Chondrocyte (in vitro differentiated cells): ENCODE measurements around the gene ZNF597. TPM values are rescaled to one million over a fixed set of nuclear protein-coding genes. Genes with fewer than 3 reads are reported as not detected.

Experiments used
- DNase-seq: peaks from one replicate; pipeline ENCODE4 v3.0.0; 2021; ENCODE audit warnings: mixed read lengths, low spot score
- H3K27ac Mint-ChIP-seq: one replicate; pipeline ENCODE4 v1.8.0; 2021; ENCODE audit warnings: mild to moderate bottlenecking, moderate library complexity, mixed read lengths; ENCODE audit not compliant: unreplicated experiment
- H3K27me3 Mint-ChIP-seq: 2 replicates; pipeline ENCODE4 v1.8.0; 2021; ENCODE audit warnings: low read depth, mixed read lengths
- H3K36me3 Mint-ChIP-seq: 2 replicates; pipeline ENCODE4 v1.8.0; 2021; ENCODE audit warnings: low read depth, mixed read lengths
- H3K4me1 Mint-ChIP-seq: 2 replicates; pipeline ENCODE4 v1.8.0; 2021; ENCODE audit warnings: low read depth, mild to moderate bottlenecking, mixed read lengths
- H3K4me3 Mint-ChIP-seq: one replicate; pipeline ENCODE4 v1.8.0; 2021; ENCODE audit warnings: mild to moderate bottlenecking, moderate library complexity, mixed read lengths; ENCODE audit not compliant: unreplicated experiment
- H3K9me3 Mint-ChIP-seq: 2 replicates; pipeline ENCODE4 v1.8.0; 2021; ENCODE audit warnings: low read depth, mixed read lengths
- CTCF ChIP-seq: fragments of 200-600 bp; sonication (generic); IDR thresholded peaks from 2 replicates; pipeline ENCODE4 v1.5.0; 2021; ENCODE audit warnings: antibody characterized with exemption, mild to moderate bottlenecking, moderate library complexity
- total RNA-seq: library from RNA; stranded (reverse); gene quantifications from 3 replicates; pipeline ENCODE4 v1.2.1, GENCODE V29; 2021

Gene ZNF597
- total RNA-seq, 1 donor from 2014 or later, result 2.5 TPM

- Mint-ChIP-seq H3K4me1 (no peaks in the 10 kb centered on the region), H3K4me3 (no peak overlapping the region), H3K36me3 (peaks cover 72% of the 10 kb centered on the region), H3K9me3 (peaks cover 63% of the 10 kb centered on the region), H3K27me3 (no peaks in the 10 kb centered on the region), H3K27ac (no peak overlapping the region)
- no peak for DNase-seq
- TF ChIP-seq CTCF, result no peak
Measured at GRCh38 chr16:3408561-3409197, 34.6 kb downstream of the ZNF597 start.

- peak overlapping the region; percentile 83 for H3K4me3 Mint-ChIP-seq
Measured at GRCh38 chr16:3401719-3402397, 41.4 kb downstream of the ZNF597 start.

GRCh38 chr16:3400779-3401688 is 42.3 kb downstream of the ZNF597 start, which contains the start of the genes ZNF174 and ZSCAN32:
Gene ZNF174 (plus strand): TSS chr16:3401215. CDS start chr16:3402005, 790 bp downstream.
Gene ZSCAN32 (minus strand): TSS chr16:3401004. CDS start chr16:3397557, 3,447 bp downstream.
- Mint-ChIP-seq H3K27me3 (no peaks in the 10 kb centered on the region), H3K9me3 (peaks cover 39% of the 10 kb centered on the region), H3K4me1 (peaks cover 15% of the 10 kb centered on the region), H3K27ac (peak within 1 kb of the TSS; percentile 88), H3K36me3 (peaks cover 49% of the 10 kb centered on the region), H3K4me3 (peak within 1 kb of the TSS; percentile 83)
- peak; percentile 100 for DNase-seq
- peak; percentile 36 for TF ChIP-seq CTCF

More at GRCh38 chr16:3401719-3402397, 41.4 kb downstream of the ZNF597 start:
- no peaks in the 10 kb centered on the region for H3K27me3 Mint-ChIP-seq
- peaks cover 15% of the 10 kb centered on the region for H3K4me1 Mint-ChIP-seq
- DNase-seq, result no peak
- H3K9me3 Mint-ChIP-seq, result peaks cover 40% of the 10 kb centered on the region
- peak overlapping the region; percentile 88 for H3K27ac Mint-ChIP-seq
- H3K36me3 Mint-ChIP-seq, result peaks cover 51% of the 10 kb centered on the region
- no peak for TF ChIP-seq CTCF

GRCh38 chr16:3400446-3400778 is 42.9 kb downstream of the ZNF597 start:
- no peak for TF ChIP-seq CTCF
- H3K36me3 Mint-ChIP-seq, result peaks cover 48% of the 10 kb centered on the region
- DNase-seq, result no peak
- H3K9me3 Mint-ChIP-seq, result peaks cover 38% of the 10 kb centered on the region
- peak overlapping the region; percentile 83 for H3K4me3 Mint-ChIP-seq
- H3K4me1 Mint-ChIP-seq, result peaks cover 15% of the 10 kb centered on the region
- H3K27me3 Mint-ChIP-seq, result no peaks in the 10 kb centered on the region
- peak overlapping the region; percentile 81 for H3K27ac Mint-ChIP-seq
